Left ventricle myocardium inferior (tissue), 1 donor: ENCODE measurements around the gene ABCB7. TPM values are rescaled to one million over a fixed set of nuclear protein-coding genes. Genes with fewer than 3 reads are reported as not detected.
"Not testable (repeated sequence)": the region's sequence is repeated elsewhere in the genome, so short reads cannot be mapped to it uniquely, and the experiment has no call there.

Experiments used
- DNase-seq: peaks from one replicate; pipeline ENCODE4 v3.0.0-alpha.2; 2020
- H3K27ac ChIP-seq: fragments of 200-600 bp; replicated peaks from 2 replicates; pipeline ENCODE4 v1.8.0; 2021
- H3K27me3 ChIP-seq: fragments of 200-600 bp; 2 replicates; pipeline ENCODE4 v1.8.0; 2021; ENCODE audit warnings: low read depth
- H3K36me3 ChIP-seq: fragments of 200-600 bp; 2 replicates; pipeline ENCODE4 v1.8.0; 2021
- H3K4me1 ChIP-seq: fragments of 200-600 bp; 2 replicates; pipeline ENCODE4 v1.8.0; 2021
- H3K4me3 ChIP-seq: fragments of 200-600 bp; 2 replicates; pipeline ENCODE4 v1.8.0; 2021; ENCODE audit warnings: mild to moderate bottlenecking, moderate library complexity
- H3K9me3 ChIP-seq: fragments of 200-600 bp; replicated peaks from 2 replicates; pipeline ENCODE4 v1.8.0; 2021
- CTCF ChIP-seq: fragments of 200-600 bp; IDR thresholded peaks from 2 replicates; pipeline ENCODE4 v1.8.0; 2021; ENCODE audit warnings: antibody characterized with exemption, mild to moderate bottlenecking, borderline replicate concordance
- intact Hi-C: fragments of 100-400 bp; cut with micrococcal nuclease; formaldehyde crosslinking; loops from one replicate; pipeline ENCODE4 v1.11.0; 2022
- long read RNA-seq: library from polyadenylated mRNA; unstranded; transcript quantifications from one replicate; pipeline ENCODE4 v2.0.0, GENCODE V29; 2021
- total RNA-seq: library from RNA; stranded (reverse); fragmentation: NEBNext Ultra II Directional; extraction: Animal tissue kit (Norgen Biotek cat#: 25700); gene quantifications from one replicate; pipeline ENCODE4 v1.2.1, GENCODE V29; 2021
- donor health status: DM: no; HTN: yes; CAD: no; lungs with severe emphysema.

Gene ABCB7
- 37.2 TPM for total RNA-seq
- long read RNA-seq, full-length matches to known transcripts = 45 of 55 reads
- long read RNA-seq, partial matches to known transcripts = 3 of 55 reads
- long read RNA-seq, other reads (novel, unspliced or antisense) = 7 of 55 reads

GRCh38 chrX:75155827-75156525, at the start of gene ABCB7:
TSS of gene ABCB7 (minus strand) at chrX:75156283. CDS start at chrX:75156272, 11 bp downstream.
- intact Hi-C loops = no loop called here
- Histone ChIP-seq H3K27me3 (no peaks in the 10 kb centered on the region), H3K36me3 (no peaks in the 10 kb centered on the region), H3K4me1 (peaks cover 27% of the 10 kb centered on the region), H3K4me3 (peak within 1 kb of the TSS; percentile 77), H3K27ac (peak within 1 kb of the TSS; percentile 87), H3K9me3 (no peaks in the 10 kb centered on the region)
- TF ChIP-seq CTCF = peak; percentile 33
- peak; percentile 32 for DNase-seq

DNA sequence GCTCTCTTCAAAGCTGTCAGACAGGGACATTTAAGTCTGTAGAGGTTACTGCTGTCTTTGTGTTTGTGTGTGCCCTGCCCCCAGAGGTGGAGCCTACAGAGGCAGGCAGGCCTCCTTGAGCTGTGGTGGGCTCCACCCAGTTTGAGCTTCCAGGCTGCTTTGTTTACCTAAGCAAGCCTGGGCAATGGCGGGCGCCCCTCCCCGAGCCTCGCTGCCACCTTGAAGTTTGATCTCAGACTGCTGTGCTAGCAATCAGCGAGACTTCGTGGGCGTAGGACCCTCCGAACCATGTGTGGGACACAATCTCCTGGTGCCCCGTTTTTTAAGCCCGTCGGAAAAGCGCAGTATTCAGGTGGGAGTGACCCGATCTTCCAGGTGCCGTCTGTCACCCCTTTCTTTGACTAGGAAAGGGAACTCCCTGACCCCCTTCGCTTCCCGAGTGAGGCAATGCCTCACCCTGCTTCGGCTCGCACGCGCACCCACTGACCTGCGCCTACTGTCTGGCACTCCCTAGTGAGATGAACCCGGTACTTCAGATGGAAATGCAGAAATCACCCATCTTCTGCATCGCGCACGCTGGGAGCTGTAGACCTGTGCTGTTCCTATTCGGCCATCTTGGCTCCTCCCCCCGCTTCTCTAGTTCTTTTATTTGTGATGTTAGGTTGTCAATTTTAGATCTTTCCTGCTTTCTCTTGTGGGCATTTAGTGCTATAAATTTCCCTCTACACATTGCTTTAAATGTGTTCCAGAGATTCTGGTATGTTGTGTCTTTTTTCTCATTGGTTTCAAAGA, 32.5 kb upstream of the ABCB7 start:
- H3K27me3 ChIP-seq, H3K4me3 ChIP-seq, DNase-seq, H3K9me3 ChIP-seq, H3K4me1 ChIP-seq, intact Hi-C loops, H3K27ac ChIP-seq, H3K36me3 ChIP-seq: not testable (repeated sequence)

GRCh38 chrX:75181721-75182120, 25.6 kb upstream of the ABCB7 start:
- H3K9me3 ChIP-seq = no peaks in the 10 kb centered on the region
- TF ChIP-seq CTCF = no peak
- DNase-seq = no peak
- intact Hi-C loops = no loop called here
- no peaks in the 10 kb centered on the region for H3K4me1 ChIP-seq
- no peak overlapping the region for H3K27ac ChIP-seq
- H3K4me3 ChIP-seq = no peak overlapping the region
- H3K36me3 ChIP-seq = no peaks in the 10 kb centered on the region
- no peaks in the 10 kb centered on the region for H3K27me3 ChIP-seq

GRCh38 chrX:75179536-75180293, 23.6 kb upstream of the ABCB7 start:
- H3K4me1 ChIP-seq, H3K4me3 ChIP-seq, H3K36me3 ChIP-seq, H3K27ac ChIP-seq, H3K9me3 ChIP-seq, H3K27me3 ChIP-seq, DNase-seq, intact Hi-C loops: not testable (repeated sequence)

DNA sequence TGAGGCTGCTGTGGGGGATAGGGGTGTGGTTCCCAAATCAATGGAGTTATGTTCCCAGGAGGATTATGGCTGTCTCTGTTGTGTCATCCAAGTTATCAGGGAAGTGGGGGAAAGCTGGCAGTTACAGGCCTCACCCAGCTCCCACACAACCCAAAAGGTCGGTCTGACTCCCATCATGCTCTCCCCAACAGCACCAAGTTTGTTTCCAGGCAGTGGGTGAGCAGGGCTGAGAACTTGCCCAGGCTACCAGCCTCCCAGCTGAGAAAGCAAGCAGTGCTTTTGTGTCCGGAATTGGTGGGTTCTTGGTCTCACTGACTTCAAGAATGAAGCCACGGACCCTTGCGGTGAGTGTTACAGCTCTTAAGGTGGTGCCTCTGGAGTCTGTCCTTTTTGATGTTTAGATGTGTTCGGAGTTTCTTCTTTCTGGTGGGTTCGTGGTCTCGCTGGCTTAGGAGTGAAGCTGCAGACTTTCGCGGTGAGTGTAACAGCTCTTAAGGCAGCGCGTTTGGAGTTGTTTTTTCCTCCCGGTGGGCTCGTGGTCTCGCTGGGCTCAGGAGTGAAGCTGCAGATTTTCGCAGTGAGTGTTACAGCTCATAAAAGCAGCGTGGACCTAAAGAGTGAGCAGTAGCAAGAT, 16.3 kb upstream of the ABCB7 start:
- H3K4me1 ChIP-seq, DNase-seq, H3K9me3 ChIP-seq, H3K27me3 ChIP-seq, H3K4me3 ChIP-seq, H3K36me3 ChIP-seq, intact Hi-C loops, H3K27ac ChIP-seq: not testable (repeated sequence)

- no peaks in the 10 kb centered on the region for H3K27me3 ChIP-seq
- TF ChIP-seq CTCF = no peak
- intact Hi-C loops = no loop called here
Measured at GRCh38 chrX:75158054-75158453, 2.0 kb upstream of the ABCB7 start.

More at GRCh38 chrX:75158054-75158453, 2.0 kb upstream of the ABCB7 start:
- Histone ChIP-seq H3K27ac (no peak overlapping the region), H3K4me1 (peaks cover 18% of the 10 kb centered on the region), H3K4me3 (no peak overlapping the region), H3K36me3 (no peaks in the 10 kb centered on the region), H3K9me3 (no peaks in the 10 kb centered on the region)
- no peak for DNase-seq
